GM12865 (cell line): ENCODE data around the gene NMT1.

Source experiments
- DNase-seq: peaks from one replicate; pipeline ENCODE4 v3.0.0; 2010; ENCODE audit warnings: low read depth
- H3K4me3 ChIP-seq: 2 replicates; pipeline ENCODE4 v1.5.1; 2011; ENCODE audit warnings: mild to moderate bottlenecking, low read depth, low read length, control low read depth
- CTCF ChIP-seq: IDR thresholded peaks from 2 replicates; pipeline ENCODE4 v1.5.1; 2011; ENCODE audit warnings: low read length, control low read depth, low read depth, inconsistent platforms; ENCODE audit not compliant: insufficient read depth; ENCODE audit errors: missing control alignments

Gene NMT1

GRCh38 chr17:45107293-45108010 is 46.3 kb downstream of the NMT1 start:
- TF ChIP-seq CTCF, result no peak
- no peak for DNase-seq
- no peak overlapping the region for H3K4me3 ChIP-seq

GRCh38 chr17:45108051-45108450 is 46.9 kb downstream of the NMT1 start:
- DNase-seq, result no peak
- TF ChIP-seq CTCF, result no peak
- H3K4me3 ChIP-seq, result no peak overlapping the region

GRCh38 chr17:45108595-45109521 is 47.7 kb downstream of the NMT1 start:
- H3K4me3 ChIP-seq, result no peak overlapping the region
- DNase-seq, result no peak
- no peak for TF ChIP-seq CTCF

- TF ChIP-seq CTCF, result no peak
- no peak for DNase-seq
- no peak overlapping the region for H3K4me3 ChIP-seq
These were observed 49.8 kb downstream of the NMT1 start for GRCh38 chr17:45110676-45111611.

- H3K4me3 ChIP-seq, result no peak overlapping the region
- TF ChIP-seq CTCF, result no peak
- DNase-seq, result peak; percentile 28
These were observed 50.7 kb downstream of the NMT1 start for GRCh38 chr17:45111850-45112249.
